Choroid plexus epithelial cell (primary cell): ENCODE data around the gene ZEB2.

Experiments
- DNase-seq: peaks from one replicate; pipeline ENCODE4 v3.0.0-alpha.2; 2010; ENCODE audit warnings: low read depth
- H3K4me3 ChIP-seq: 2 replicates; pipeline ENCODE4 v1.5.1; 2011; ENCODE audit warnings: low read depth, mild to moderate bottlenecking, control low read depth, low read length, moderate library complexity
- CTCF ChIP-seq: conservative IDR thresholded peaks from 2 replicates; pipeline ENCODE4 v1.5.1; 2011; ENCODE audit warnings: low read depth, mild to moderate bottlenecking, control low read depth, inconsistent platforms, low read length, moderate library complexity

Gene ZEB2

GRCh38 chr2:144554492-144555210 is 34.7 kb upstream of the ZEB2 start:
- no peak overlapping the region for H3K4me3 ChIP-seq
- TF ChIP-seq CTCF: no peak
- no peak for DNase-seq

- no peak for TF ChIP-seq CTCF
- H3K4me3 ChIP-seq: no peak overlapping the region
- peak; percentile 97 for DNase-seq
Measured at GRCh38 chr2:144553379-144553778, 33.5 kb upstream of the ZEB2 start.

GRCh38 chr2:144552821-144553220 is 32.9 kb upstream of the ZEB2 start:
- DNase-seq: no peak
- H3K4me3 ChIP-seq: no peak overlapping the region
- TF ChIP-seq CTCF: no peak

GRCh38 chr2:144550911-144551310 is 31.0 kb upstream of the ZEB2 start:
- H3K4me3 ChIP-seq: no peak overlapping the region
- TF ChIP-seq CTCF: no peak
- DNase-seq: no peak

GRCh38 chr2:144550084-144550483 is 30.2 kb upstream of the ZEB2 start:
- no peak for TF ChIP-seq CTCF
- DNase-seq: no peak
- H3K4me3 ChIP-seq: no peak overlapping the region

- no peak overlapping the region for H3K4me3 ChIP-seq
- TF ChIP-seq CTCF: no peak
- DNase-seq: no peak
Measured at GRCh38 chr2:144548532-144549191, 28.7 kb upstream of the ZEB2 start.

GRCh38 chr2:144548088-144548487 is 28.2 kb upstream of the ZEB2 start:
- no peak overlapping the region for H3K4me3 ChIP-seq
- DNase-seq: no peak
- no peak for TF ChIP-seq CTCF
